Spinal cord (tissue), 10 donors: ENCODE results near the gene SLC15A3. TPM values are rescaled to one million over a fixed set of nuclear protein-coding genes. Genes with fewer than 3 reads are reported as not detected.

Source experiments
- DNase-seq, 6 donors: peaks; one replicate each; pipeline versions ENCODE4 v3.0.0 to v3.0.0-alpha.2; 2013 to 2015; ENCODE audit warnings: low spot score in 6 of 6, low read depth in 4 of 6
- H3K27ac ChIP-seq: one replicate; pipeline ENCODE4 v1.5.1; 2013; ENCODE audit warnings: low read depth, low read length, control low read depth
- H3K27me3 ChIP-seq: one replicate; pipeline ENCODE4 v1.6.1; 2013; ENCODE audit warnings: low read length; ENCODE audit not compliant: control insufficient read depth, insufficient read depth
- H3K36me3 ChIP-seq: one replicate; pipeline ENCODE4 v1.6.1; 2013; ENCODE audit warnings: low read length; ENCODE audit not compliant: control insufficient read depth, insufficient read depth
- H3K4me1 ChIP-seq: one replicate; pipeline ENCODE4 v1.6.1; 2013; ENCODE audit warnings: low read length; ENCODE audit not compliant: control insufficient read depth, insufficient read depth
- H3K4me3 ChIP-seq: one replicate; pipeline ENCODE4 v1.5.1; 2013; ENCODE audit warnings: low read depth, low read length, control low read depth
- H3K9me3 ChIP-seq: one replicate; pipeline ENCODE4 v1.6.1; 2013; ENCODE audit warnings: low read length; ENCODE audit not compliant: control insufficient read depth, insufficient read depth
- WGBS: methylation state at CpG from one replicate; pipeline ENCODE4 v1.1.5; 2013; ENCODE audit warnings: missing lambda C conversion rate; ENCODE audit not compliant: insufficient coverage; 5-methylcytosine and 5-hydroxymethylcytosine counted together
- polyA plus RNA-seq, 2 donors: library from polyadenylated mRNA; unstranded; fragments of 120-200 nt; gene quantifications; one replicate each; pipeline ENCODE4 v1.2.1, GENCODE V29; 2013; ENCODE audit not compliant: insufficient read length in 2 of 2
- small RNA-seq: library from RNA; depleted of rRNA; stranded (forward); fragments of <200 nt; gene quantifications from one replicate; pipeline ENCODE3, GENCODE V24; 2014; ENCODE audit warnings: low replicate concordance
- total RNA-seq, 2 donors: library from RNA; depleted of rRNA in 1 of 2; stranded (reverse); fragments of 120-200 nt in 1 of 2; fragments of >200 nt in 1 of 2; gene quantifications; one replicate each; pipeline versions ENCODE4 v1.2.3 to v1.2.4, GENCODE V29; 2013 to 2014
- donor health status: healthy.

SLC15A3 gene
- total and polyA plus RNA-seq, 4 donors = 20.3 to 35.5 (median 30.6) TPM

GRCh38 chr11:60895687-60896086 lies 56.3 kb downstream of the SLC15A3 start:
- Histone ChIP-seq H3K36me3 (peaks cover 47% of the 10 kb centered on the region), H3K4me3 (no peak overlapping the region), H3K27ac (no peak overlapping the region), H3K27me3 (no peaks in the 10 kb centered on the region), H3K4me1 (no peaks in the 10 kb centered on the region), H3K9me3 (no peaks in the 10 kb centered on the region)
- no peak for DNase-seq
- WGBS = no CpG with 5 or more reads among the region's 5 CpGs

GRCh38 chr11:60891103-60891741 lies 60.8 kb downstream of the SLC15A3 start:
- H3K4me3 ChIP-seq = no peak overlapping the region
- WGBS = 89% methylated on average over 2 of the region's 7 CpGs
- no peaks in the 10 kb centered on the region for H3K4me1 ChIP-seq
- H3K27me3 ChIP-seq = no peaks in the 10 kb centered on the region
- peaks cover 36% of the 10 kb centered on the region for H3K36me3 ChIP-seq
- no peak for DNase-seq
- H3K27ac ChIP-seq = no peak overlapping the region
- H3K9me3 ChIP-seq = no peaks in the 10 kb centered on the region

GRCh38 chr11:60890696-60891095 lies 61.3 kb downstream of the SLC15A3 start:
- H3K4me3 ChIP-seq = no peak overlapping the region
- peaks cover 34% of the 10 kb centered on the region for H3K36me3 ChIP-seq
- H3K9me3 ChIP-seq = no peaks in the 10 kb centered on the region
- WGBS = 86% methylated on average over 3 of the region's 5 CpGs
- H3K27ac ChIP-seq = no peak overlapping the region
- H3K4me1 ChIP-seq = no peaks in the 10 kb centered on the region
- no peaks in the 10 kb centered on the region for H3K27me3 ChIP-seq
- no peak for DNase-seq

- Histone ChIP-seq H3K4me3 (no peak overlapping the region), H3K27me3 (no peaks in the 10 kb centered on the region), H3K36me3 (peaks cover 30% of the 10 kb centered on the region), H3K4me1 (no peaks in the 10 kb centered on the region), H3K9me3 (no peaks in the 10 kb centered on the region), H3K27ac (no peak overlapping the region)
- WGBS = 92% methylated on average over 6 of the region's 6 CpGs
- no peak for DNase-seq
These were observed 62.1 kb downstream of the SLC15A3 start for GRCh38 chr11:60889869-60890311.

- 61% methylated on average over 5 of the region's 5 CpGs for WGBS
- DNase-seq = peak in 2 of 6 donors; percentile 48 to 55
- H3K4me1 ChIP-seq = no peaks in the 10 kb centered on the region
- H3K36me3 ChIP-seq = peaks cover 18% of the 10 kb centered on the region
- H3K9me3 ChIP-seq = no peaks in the 10 kb centered on the region
- H3K27me3 ChIP-seq = no peaks in the 10 kb centered on the region
- no peak overlapping the region for H3K4me3 ChIP-seq
- no peak overlapping the region for H3K27ac ChIP-seq
These were observed 64.4 kb downstream of the SLC15A3 start for GRCh38 chr11:60887556-60887955.

Small RNAs within 50 kb of the gene (small RNA-seq; reads per million reads assigned to genes)
- not detected for gene RNU6-933P

Other genes starting within 250 kb of the SLC15A3 start
- gene MS4A18, start 227.5 kb downstream of the SLC15A3 start, total RNA-seq = not detected
- not detected for gene MS4A18, start 227.5 kb downstream of the SLC15A3 start, polyA plus RNA-seq
- gene MS4A15, start 195.3 kb downstream of the SLC15A3 start, total RNA-seq = under 1 TPM in 1 of 2 donors, not detected in 1; 0.17 TPM
- gene MS4A15, start 195.3 kb downstream of the SLC15A3 start, polyA plus RNA-seq = not detected
- gene MS4A10, start 166.8 kb downstream of the SLC15A3 start, total RNA-seq = not detected
- gene MS4A10, start 166.8 kb downstream of the SLC15A3 start, polyA plus RNA-seq = not detected
- 1 to 10 TPM; 6.5 to 8.9 TPM for gene CCDC86, start 110.1 kb downstream of the SLC15A3 start, total RNA-seq
- gene CCDC86, start 110.1 kb downstream of the SLC15A3 start, polyA plus RNA-seq = 10 to 100 TPM; 19.8 TPM
- 1 to 10 TPM; 1.2 to 1.9 TPM for gene PTGDR2, start 96.2 kb downstream of the SLC15A3 start, total RNA-seq
- 1 to 10 TPM; 3.2 to 3.8 TPM for gene PTGDR2, start 96.2 kb downstream of the SLC15A3 start, polyA plus RNA-seq
- not detected for gene ZP1, start 84.6 kb downstream of the SLC15A3 start, total RNA-seq
- under 1 TPM in 1 of 2 donors, not detected in 1; 0.72 TPM for gene ZP1, start 84.6 kb downstream of the SLC15A3 start, polyA plus RNA-seq
- gene PRPF19, start 45.6 kb downstream of the SLC15A3 start, total RNA-seq = 10 to 100 TPM; 49.0 to 50.2 TPM
- 100 to 1,000 TPM; 105 to 115 TPM for gene PRPF19, start 45.6 kb downstream of the SLC15A3 start, polyA plus RNA-seq
- gene TMEM109, start 38.0 kb downstream of the SLC15A3 start, total RNA-seq = 10 to 100 TPM; 33.5 to 39.8 TPM
- gene TMEM109, start 38.0 kb downstream of the SLC15A3 start, polyA plus RNA-seq = 10 to 100 TPM; 34.8 to 44.7 TPM
- gene TMEM132A, start 27.7 kb downstream of the SLC15A3 start, total RNA-seq = 100 to 1,000 TPM in 1 of 2 donors, 10 to 100 TPM in 1; 59.0 to 114 TPM
- gene TMEM132A, start 27.7 kb downstream of the SLC15A3 start, polyA plus RNA-seq = 100 to 1,000 TPM; 198 to 222 TPM
- 1 to 10 TPM in 1 of 2 donors, under 1 TPM in 1; 0.61 to 1.6 TPM for gene CD6, start 19.5 kb upstream of the SLC15A3 start, total RNA-seq
- gene CD6, start 19.5 kb upstream of the SLC15A3 start, polyA plus RNA-seq = 1 to 10 TPM; 5.0 to 8.4 TPM
- gene CD5, start 150.3 kb upstream of the SLC15A3 start, total RNA-seq = under 1 TPM in 1 of 2 donors, not detected in 1; 0.10 TPM
- gene CD5, start 150.3 kb upstream of the SLC15A3 start, polyA plus RNA-seq = under 1 TPM; 0.08 to 0.15 TPM
- 10 to 100 TPM in 1 of 2 donors, 1 to 10 TPM in 1; 4.8 to 11.4 TPM for gene VPS37C, start 209.2 kb upstream of the SLC15A3 start, total RNA-seq
- gene VPS37C, start 209.2 kb upstream of the SLC15A3 start, polyA plus RNA-seq = 10 to 100 TPM; 14.1 to 16.5 TPM